22Rv1 (cell line): Measurements from ENCODE around the gene TOGARAM1.

Experiments used
- H3K27ac ChIP-seq: fragments of 450-650 bp; 2 replicates; pipeline ENCODE4 v1.5.1; 2017
- ZFX ChIP-seq: fragments of 450-650 bp; IDR thresholded peaks from 2 replicates; pipeline ENCODE4 v1.6.1; 2017; ENCODE audit warnings: antibody characterized with exemption, borderline replicate concordance
- TF ChIP-seq, protein P1 (sequence below): fragments of 450-650 bp; IDR thresholded peaks from 2 replicates; pipeline ENCODE4 v1.5.1; 2017; ENCODE audit warnings: mild to moderate bottlenecking

The TOGARAM1 gene

DNA sequence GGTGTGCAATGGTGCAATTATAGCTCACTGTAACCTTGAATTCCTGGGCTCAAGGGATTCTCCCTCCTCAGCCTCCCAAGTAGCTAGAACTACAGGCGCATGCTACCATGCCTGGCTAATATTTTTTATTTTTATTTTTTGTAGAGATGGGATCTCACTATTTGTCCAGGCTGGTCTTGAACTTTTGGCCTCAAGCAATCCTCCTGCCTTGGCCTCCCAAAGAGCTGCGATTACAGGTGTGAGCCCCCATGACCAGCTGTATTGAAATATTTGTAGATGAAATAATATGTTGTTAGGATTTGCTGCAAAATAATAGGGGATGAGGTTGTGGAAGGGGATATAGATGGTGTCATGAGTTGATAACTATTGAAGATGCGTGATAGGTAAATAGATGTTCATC, 5.1 kb upstream of the TOGARAM1 start:
- H3K27ac ChIP-seq, result no peak overlapping the region
- TF ChIP-seq, protein P1, sequence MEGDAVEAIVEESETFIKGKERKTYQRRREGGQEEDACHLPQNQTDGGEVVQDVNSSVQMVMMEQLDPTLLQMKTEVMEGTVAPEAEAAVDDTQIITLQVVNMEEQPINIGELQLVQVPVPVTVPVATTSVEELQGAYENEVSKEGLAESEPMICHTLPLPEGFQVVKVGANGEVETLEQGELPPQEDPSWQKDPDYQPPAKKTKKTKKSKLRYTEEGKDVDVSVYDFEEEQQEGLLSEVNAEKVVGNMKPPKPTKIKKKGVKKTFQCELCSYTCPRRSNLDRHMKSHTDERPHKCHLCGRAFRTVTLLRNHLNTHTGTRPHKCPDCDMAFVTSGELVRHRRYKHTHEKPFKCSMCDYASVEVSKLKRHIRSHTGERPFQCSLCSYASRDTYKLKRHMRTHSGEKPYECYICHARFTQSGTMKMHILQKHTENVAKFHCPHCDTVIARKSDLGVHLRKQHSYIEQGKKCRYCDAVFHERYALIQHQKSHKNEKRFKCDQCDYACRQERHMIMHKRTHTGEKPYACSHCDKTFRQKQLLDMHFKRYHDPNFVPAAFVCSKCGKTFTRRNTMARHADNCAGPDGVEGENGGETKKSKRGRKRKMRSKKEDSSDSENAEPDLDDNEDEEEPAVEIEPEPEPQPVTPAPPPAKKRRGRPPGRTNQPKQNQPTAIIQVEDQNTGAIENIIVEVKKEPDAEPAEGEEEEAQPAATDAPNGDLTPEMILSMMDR, result no peak
- no peak for TF ChIP-seq ZFX

DNA sequence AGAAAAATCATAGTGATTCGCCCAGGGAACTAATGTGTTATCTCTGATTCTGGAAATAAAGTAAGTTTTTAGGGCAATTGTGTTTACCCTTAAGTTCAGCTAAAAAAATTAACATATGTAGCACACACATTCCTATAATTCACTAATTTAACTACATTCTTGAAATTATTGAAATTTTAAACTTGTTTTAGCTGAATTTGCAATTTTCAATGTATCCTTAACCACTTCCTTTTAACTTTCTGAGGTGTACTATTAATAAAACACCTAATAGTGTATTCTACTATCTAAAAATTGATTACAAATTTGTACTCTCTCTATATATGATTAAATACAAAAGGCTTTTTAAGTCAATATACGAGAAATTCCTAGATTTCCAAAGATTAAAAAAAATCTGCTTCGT, 2.5 kb upstream of the TOGARAM1 start:
- TF ChIP-seq, protein P1, result no peak
- no peak for TF ChIP-seq ZFX

DNA sequence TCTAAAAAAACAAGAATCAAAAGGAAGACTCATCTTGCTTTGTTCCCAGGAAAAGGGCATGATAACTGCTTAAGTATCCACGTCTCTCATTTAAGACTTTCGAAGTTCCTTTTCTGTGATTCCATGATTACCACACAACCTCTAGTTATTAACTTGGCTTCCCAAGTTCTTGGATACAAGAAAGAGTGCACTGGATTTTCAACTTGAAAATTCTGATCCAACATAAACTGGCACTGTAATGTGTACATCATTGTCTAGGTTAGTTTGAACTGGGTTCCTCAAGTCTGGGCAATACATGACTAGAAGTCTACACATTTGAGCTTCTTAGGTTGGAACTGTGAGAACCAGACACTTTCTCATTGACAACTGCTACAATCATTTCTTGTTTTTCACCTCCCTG, 1.8 kb upstream of the TOGARAM1 start:
- H3K27ac ChIP-seq, result peak overlapping the region; percentile 94; the same call in 1 of the 2 replicates
- TF ChIP-seq, protein P1, result no peak
- TF ChIP-seq ZFX, result no peak

More for the DNA sequence above, 2.5 kb upstream of the TOGARAM1 start:
- no peak overlapping the region for H3K27ac ChIP-seq

DNA sequence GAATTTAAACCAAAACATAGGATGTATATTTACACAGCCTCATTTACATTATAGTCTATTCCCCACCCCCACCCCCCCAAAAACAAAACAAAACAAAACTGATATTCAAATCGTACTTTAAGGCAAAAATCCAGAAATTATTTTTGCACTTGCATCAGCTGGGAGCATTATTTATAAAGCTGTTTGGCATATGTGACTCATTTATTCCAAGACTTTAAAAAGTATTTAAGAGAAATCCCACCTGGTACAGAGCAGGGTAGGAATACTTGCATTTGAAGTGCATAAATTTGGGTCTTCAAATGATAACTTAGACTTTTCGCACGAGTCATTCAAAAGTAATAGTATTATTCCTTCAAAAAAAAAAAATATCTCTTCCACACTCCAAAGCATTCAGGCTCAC, 1.3 kb upstream of the TOGARAM1 start:
- no peak for TF ChIP-seq ZFX
- TF ChIP-seq, protein P1, result no peak
- peak overlapping the region; percentile 94 for H3K27ac ChIP-seq

DNA sequence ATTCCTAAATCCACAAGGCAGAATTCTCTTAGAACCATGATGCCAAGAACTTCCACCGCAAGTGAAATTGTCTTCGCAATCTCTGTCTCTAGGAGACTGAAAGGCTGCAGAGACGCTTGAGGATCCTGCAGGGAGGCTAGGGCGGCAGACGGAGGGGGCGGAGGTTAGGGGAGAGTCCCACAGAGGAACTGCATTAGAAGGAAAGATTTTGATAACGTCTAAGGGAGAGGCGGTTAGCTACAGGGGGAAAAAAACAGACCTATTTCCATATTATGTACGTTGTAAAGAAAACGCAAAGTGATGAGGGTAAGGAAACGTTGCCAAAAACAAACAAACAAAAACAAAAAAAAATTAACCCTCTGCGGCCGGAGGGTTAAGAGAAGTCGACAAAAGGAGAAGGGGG, 838 bp upstream of the TOGARAM1 start:
- TF ChIP-seq ZFX, result no peak
- TF ChIP-seq, protein P1, result no peak
- H3K27ac ChIP-seq, result peak overlapping the region; percentile 94

DNA sequence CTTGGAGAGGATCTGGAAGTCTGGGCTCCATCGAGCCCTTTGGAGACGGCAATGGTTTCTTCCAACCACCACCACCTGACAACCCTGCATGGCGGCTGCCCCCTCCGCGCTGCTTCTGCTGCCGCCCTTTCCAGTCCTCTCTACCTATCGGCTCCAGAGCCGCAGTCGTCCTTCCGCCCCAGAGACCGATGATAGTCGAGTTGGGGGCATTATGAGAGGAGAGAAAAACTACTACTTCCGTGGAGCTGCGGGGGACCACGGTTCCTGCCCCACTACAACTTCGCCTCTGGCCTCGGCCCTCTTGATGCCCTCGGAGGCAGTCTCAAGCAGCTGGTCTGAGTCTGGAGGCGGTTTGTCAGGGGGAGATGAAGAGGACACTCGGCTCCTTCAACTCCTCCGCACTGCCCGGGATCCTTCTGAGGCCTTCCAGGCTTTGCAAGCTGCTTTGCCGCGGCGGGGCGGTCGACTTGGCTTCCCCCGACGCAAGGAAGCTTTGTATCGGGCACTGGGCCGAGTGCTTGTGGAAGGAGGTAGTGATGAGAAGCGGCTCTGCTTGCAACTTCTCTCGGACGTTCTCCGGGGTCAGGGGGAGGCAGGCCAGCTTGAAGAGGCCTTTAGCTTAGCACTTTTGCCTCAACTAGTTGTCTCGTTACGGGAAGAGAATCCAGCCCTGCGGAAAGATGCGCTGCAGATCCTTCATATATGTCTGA, 499 bp downstream of the TOGARAM1 start:
- TF ChIP-seq, protein P1, result no peak
- no peak for TF ChIP-seq ZFX

DNA sequence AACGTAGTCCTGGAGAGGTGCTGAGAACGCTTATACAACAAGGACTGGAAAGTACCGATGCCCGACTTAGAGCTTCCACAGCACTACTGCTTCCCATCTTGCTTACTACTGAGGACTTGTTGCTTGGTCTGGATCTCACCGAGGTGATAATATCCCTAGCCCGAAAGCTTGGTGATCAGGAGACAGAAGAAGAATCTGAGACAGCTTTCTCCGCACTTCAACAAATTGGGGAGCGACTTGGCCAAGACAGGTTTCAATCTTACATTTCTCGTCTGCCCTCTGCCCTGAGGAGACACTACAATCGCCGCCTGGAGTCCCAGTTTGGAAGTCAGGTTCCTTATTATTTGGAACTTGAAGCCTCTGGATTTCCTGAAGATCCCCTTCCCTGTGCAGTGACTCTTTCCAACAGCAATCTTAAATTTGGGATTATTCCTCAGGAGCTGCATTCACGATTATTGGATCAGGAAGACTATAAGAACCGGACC, 1.1 kb downstream of the TOGARAM1 start:
- H3K27ac ChIP-seq, result no peak overlapping the region

More for the DNA sequence above, 499 bp downstream of the TOGARAM1 start:
- peak overlapping the region; percentile 94 for H3K27ac ChIP-seq

More for the DNA sequence above, 1.1 kb downstream of the TOGARAM1 start:
- no peak for TF ChIP-seq ZFX
- TF ChIP-seq, protein P1, result no peak
